ENCODE data around the gene ZFYVE19. TPM values are rescaled to one million over a fixed set of nuclear protein-coding genes. Genes with fewer than 3 reads are reported as not detected.

The ZFYVE19 gene, protein sequence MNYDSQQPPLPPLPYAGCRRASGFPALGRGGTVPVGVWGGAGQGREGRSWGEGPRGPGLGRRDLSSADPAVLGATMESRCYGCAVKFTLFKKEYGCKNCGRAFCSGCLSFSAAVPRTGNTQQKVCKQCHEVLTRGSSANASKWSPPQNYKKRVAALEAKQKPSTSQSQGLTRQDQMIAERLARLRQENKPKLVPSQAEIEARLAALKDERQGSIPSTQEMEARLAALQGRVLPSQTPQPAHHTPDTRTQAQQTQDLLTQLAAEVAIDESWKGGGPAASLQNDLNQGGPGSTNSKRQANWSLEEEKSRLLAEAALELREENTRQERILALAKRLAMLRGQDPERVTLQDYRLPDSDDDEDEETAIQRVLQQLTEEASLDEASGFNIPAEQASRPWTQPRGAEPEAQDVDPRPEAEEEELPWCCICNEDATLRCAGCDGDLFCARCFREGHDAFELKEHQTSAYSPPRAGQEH
- total RNA-seq = 19.9 TPM

DNA sequence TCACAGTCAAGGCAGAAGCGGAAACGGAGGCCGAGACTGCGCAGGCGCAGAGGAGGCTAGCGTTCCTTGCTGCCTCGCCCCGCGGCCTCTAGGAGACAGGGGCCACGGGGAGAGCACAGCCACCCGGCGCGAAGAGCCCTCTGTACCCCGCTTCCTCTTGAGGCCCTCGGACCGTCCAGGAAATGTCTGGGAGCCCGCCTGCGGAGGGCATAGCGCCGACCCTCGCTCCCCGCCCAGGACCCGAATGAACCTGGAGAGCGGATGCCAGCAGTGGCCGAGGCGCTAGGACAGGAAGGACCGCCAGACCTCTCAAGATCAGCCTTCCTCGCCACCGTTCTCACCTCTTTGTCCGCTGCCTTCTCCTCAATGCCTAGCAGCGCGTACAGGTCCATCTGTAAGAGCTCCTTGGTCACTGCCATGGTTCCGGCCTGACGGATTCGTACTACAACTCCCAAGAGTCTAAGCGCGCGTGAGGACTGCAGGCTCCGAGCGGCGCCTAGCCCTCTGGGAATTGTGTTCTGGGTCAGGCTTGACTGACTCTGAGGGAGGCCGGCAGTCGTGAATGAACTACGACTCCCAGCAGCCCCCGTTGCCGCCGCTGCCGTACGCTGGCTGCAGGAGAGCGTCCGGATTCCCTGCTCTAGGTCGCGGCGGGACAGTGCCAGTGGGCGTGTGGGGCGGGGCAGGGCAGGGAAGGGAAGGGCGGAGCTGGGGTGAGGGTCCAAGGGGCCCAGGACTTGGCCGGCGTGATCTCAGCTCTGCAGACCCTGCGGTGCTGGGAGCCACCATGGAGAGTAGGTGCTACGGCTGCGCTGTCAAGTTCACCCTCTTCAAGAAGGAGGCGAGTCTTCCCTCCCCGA is at the start of gene ZFYVE19, which contains the start of gene DNAJC17:
Gene ZFYVE19, plus strand, starts transcription at position 62 of the 860 bp plus-strand sequence. Its CDS starts 501 bp downstream, at position 563.
Gene DNAJC17, minus strand, starts transcription at position 446 of the 860 bp plus-strand sequence. Its CDS starts 27 bp downstream, at position 419.
- DNase-seq (ENCODE audit: low spot score) (peak; percentile 98), ATAC-seq (peak; percentile 91)

DNA sequence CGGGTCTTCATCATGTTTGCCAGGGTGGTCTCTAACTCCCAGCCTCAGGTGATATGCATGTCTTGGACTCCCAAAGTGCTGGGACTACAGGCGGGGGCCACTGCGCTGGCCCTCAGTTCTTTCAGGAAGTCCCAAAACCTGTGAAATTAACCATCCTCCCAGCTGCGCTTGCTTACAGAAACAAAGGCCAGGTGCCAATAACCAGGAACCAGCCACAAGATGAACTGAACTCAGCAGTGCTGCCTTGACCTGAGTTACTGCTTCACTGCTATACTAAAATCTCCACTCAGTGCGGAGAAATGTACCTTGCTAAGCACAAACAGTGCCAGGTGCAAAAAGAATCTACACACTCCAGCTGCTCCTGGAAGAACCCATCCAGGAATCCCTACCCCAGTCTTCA is 46.9 kb upstream of the ZFYVE19 start:
- DNase-seq (ENCODE audit: low spot score) (no peak), ATAC-seq (no peak)

DNA sequence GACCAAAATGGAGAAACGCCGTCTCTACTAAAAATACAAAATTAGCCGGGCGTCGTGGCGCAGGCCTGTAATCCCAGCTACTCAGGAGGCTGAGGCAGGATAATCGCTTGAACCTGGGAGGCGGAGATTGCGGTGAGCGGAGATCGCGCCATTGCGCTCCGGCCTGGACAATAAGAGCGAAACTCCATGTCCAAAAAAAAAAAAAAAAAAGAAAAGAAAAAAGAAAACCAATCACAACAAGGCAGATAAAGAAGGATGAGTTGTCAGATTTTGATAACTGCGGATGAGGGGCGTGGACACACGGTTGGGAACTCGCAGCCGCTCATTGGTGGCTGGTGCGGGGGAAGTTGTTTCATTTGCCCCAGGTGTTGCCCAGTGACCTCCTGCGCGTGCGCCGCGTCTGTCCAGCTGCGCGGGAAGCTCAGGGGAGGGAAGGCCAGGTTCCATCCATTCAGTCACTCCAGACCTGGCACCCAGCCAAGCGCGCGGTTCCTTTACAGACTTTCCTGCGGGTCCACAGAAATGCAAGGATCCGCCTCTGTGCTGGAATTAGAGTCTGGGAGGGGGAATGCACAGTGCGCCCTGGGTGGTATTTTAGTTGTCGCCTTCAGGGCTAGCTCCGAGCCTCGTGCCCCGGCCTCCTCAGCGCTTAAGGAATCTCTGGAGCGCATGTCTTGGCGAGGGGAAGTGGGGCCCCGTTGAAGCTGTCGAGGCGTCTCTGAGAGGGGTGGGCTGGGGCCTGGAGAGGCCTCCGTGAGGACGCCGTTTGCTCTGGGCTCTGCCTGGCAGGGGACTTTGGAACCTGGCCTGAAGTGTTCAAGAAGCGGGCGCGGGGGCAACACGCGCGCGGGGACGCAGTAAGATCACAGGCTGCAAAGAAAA is 43.7 kb upstream of the ZFYVE19 start:
- ATAC-seq = peak; percentile 52

DNA sequence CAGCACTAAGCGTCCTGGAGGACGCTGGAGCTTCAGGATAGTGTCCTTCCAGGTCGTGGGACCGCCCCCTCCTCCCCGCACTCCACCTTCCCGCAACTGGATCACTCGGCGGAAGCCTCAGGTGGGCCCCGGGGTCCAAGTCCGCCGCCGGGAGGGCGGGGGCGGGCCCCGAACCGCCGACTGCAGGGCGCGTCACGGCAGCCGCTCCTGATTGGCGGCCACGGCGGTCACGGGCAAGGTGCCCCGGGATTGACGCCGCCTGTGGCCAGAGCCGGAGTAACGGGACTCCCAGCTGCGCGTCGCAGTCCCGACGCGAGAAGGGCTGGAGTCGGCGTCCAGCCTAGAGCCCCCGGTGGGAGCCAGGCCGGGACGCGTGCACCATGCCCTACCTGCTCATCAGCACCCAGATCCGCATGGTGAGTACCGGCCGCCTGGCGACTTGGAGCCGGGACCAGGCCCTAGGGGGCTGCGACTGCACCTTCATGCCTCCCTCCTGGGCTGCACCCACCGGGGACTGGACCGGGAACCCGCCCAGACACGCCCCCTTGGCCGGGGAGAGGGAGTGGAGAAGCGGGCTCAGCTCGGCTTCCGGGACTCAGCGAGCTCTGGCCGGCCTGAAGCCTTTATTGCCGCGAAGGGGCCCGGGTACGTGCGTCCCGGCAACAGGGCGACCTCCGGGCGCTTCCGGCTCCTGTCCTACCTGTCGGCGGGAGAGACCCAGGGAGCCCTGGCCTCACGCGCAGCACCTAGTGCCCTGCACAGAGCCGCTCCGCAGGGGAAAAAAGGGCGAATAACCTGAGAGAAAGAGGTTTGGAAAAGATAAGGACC is 42.9 kb upstream of the ZFYVE19 start, which contains the start of gene GCHFR:
Gene GCHFR, plus strand, starts transcription at position 268 of the 828 bp plus-strand sequence. Its CDS starts 113 bp downstream, at position 381.
- peak; percentile 79 for ATAC-seq
- peak; percentile 93 for DNase-seq (ENCODE audit: low spot score)

More for the DNA sequence above, 43.7 kb upstream of the ZFYVE19 start:
- DNase-seq (ENCODE audit: low spot score) = peak; percentile 93

DNA sequence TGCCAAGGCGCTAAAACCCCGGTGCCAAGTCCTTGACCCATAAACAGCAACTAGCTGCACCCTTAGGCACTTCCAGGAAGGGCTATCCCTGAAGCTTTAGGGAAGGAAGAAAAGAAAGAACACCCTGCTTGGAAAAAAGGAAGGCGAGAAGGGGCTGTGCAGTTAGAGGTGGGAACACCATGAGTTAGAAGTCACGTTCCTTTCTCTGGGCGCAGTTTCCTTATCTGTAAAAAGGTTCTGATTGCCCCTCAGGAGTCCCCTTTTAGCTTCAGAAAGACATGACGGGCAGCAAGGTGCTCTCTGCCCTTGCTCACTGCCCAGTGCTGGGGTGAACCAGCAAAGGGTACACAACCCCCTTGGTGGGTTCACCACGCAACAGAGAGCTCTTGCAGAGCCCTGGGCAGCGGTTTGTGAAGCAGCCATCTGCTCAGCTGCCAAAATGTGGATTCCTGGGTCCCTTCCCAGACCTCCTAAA is 42.2 kb upstream of the ZFYVE19 start:
- DNase-seq (ENCODE audit: low spot score) (no peak), ATAC-seq (peak; percentile 2)

DNA sequence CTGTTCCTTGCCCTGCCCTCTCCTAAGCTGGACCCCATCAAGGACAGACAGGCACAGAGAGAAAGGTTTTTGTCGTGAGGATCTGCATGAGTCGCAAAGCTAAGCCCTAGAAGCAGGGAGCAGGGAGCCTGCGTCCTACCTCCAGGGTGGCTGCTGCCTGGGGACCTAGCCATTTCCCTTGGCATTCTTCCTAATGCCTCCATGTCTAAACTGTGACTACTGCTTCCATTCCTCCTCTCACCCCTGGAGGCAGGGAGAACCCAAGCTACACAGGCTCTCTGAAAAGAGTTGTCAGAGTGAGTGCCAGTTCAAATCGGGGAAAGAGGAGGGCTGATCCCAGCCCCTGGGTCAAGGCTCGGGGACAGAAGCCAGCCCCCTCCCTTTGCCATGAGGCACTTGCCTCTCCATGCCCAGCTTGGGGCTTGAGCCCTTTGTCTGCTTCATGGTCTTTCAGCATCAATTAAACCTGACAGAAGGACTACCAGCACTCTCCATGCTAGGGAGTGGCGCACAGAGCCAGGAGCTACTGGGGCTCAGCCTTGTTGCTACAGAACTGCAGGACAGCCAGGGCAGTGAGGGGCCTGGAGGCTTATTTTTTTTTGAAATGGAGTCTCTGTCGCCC is 40.6 kb upstream of the ZFYVE19 start:
- DNase-seq (ENCODE audit: low spot score) (no peak), ATAC-seq (no peak)

DNA sequence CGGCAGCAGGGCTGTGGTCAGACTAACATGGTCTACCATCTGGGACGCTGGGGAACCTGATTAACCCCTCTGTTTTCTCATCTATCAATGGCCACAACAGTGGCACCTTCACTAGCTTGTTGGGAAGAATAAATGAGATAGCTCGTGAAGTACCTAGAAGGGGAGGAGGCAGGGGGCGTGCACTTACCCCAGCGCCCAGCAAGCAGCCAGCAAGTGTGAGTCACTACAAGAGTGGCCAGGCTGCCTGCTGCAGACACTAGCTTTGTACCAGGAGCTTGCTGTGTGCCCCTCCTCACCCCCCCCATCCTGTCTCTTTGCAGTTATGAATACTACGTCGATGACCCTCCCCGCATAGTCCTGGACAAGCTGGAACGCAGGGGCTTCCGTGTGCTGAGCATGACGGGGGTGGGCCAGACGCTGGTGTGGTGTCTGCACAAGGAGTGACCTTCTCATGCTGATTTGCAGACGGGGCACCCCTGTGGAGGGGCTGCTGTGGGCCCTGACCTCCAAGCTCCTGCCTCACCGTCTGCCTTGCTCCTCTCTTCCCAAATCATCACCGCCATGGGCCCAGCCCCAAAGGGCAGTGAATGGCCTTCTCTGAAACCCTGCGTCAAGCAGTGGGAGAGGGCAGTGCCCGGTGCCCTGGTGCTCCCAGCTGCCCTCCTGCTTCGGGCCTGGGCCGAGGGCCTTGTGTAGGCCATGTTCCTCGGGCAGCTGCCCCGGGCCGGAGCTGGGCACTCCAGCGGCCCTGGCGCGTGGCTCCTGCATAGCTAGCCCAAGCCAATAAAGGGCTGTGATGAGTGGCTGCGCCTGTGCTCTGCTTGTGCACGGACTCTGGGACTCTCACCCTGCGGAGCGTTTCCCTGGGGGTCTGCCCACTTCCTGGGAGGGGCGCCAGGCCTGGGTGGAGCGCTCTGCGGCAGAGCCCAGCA is 39.7 kb upstream of the ZFYVE19 start:
- DNase-seq (ENCODE audit: low spot score) (no peak), ATAC-seq (no peak)

DNA sequence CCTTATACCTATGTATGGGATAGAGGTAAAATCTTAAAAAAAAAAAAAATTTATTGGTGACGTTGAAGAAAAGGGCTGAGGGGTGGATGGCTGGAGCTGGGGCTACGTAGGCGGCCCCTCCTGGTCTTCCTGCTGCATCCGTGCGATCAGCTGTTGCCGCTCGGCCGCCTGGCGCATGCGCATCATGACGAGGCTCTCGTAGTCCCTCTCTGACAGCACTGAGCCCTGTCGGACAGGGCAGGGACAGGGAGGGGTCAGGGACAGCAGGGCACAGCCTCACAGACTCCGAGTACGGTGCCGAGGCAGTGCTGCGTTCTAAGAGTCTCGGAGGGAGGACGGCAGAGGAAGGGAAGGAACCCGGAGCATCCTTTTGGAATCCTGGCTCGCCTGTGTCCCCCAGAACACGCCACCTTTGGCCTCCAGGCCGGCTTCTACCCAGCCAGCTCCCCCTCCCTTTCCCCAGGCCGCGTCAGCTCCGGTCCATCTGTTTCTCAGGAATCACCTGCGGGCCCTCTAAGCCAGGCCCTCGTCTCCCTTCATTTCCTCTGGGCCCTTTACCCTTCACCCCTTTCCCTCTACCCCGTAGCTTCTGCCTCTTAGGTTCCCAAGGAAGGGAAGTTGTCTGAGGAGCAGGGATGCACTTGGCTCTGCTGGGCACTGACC is 38.9 kb upstream of the ZFYVE19 start:
- no peak for DNase-seq (ENCODE audit: low spot score)
- ATAC-seq = no peak

DNA sequence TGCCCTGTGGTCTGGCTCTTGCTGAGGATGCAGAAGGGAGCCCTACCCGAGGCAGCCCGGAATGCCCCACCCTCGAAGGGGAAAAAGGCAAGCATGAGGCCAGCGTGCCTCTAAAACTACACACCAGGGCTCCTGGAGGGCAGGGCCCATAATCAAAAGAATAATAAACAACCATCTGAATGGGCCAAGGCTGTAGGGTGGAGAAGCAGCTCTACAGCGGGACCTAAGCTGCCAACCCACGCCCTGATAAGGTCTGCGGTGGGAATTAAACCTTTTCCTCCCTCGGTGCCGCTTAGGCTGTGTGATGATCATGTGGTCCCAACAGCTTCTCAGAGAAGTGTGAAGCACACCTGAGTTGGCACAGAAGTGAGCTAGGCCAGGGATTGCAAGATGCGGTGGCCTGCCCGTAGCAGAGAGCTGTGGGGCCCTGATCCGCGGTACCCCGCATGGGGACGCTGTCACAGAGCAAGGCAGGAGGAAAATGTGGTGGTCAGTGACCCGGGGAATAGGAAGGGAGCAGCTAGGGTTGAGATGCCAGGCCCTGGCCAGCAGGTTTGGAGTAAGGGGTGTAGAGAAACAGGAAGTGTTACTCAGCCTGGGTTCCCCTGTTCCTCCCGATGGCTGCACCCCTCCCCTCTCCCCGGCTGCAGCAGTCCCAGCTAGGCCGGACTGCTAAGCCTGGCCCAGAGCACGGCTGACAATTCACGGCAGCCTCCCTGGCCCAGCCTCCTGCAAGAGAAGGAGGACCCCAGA is 38.2 kb upstream of the ZFYVE19 start:
- DNase-seq (ENCODE audit: low spot score) = no peak
- no peak for ATAC-seq

DNA sequence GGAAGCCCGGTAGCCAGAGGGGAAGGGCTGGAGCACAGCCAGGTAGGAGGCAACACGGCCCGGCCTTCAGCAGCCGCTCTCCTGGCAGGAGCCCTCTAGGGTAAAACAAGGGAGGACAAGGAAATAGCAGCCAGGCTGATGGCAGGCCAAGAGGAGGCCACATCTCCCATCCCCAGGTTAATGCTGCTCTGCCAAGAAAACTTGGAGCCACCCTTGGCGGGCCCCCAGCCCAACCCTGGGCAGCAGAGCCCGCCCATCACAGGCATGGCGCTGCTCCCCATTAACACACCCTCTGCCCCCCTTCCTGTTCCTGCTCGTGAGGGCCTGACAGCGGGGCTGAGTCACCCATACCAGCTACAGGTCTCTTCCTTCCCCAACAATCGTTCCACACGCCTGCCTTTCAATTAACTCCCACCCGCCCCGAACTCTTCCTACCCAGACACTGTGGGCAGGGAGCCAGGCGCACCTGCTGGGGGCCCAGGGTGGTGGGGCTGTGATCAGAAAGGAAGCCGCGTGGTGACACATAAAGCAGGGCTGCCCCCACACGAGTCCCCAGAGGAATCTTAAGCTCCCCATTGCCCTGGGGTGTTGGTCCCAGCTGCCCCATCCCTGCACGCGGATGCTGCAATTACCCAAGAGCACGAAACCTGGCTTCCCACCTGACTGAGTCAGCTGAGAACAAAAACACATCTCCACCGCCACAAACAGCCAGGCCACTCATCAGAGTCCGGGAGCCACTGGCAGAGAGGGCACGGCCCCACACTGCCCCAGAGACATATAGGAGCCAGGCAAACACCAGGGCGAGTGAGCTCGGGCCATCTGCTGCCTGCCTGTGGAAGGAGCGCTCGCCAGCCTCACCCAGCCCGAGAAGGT is 37.4 kb upstream of the ZFYVE19 start, which contains the start of gene C15orf62:
Gene C15orf62, plus strand, starts transcription at position 707 of the 873 bp plus-strand sequence. CDS start 516 bp downstream, outside the sequence.
- ATAC-seq (no peak), DNase-seq (ENCODE audit: low spot score) (no peak)

DNA sequence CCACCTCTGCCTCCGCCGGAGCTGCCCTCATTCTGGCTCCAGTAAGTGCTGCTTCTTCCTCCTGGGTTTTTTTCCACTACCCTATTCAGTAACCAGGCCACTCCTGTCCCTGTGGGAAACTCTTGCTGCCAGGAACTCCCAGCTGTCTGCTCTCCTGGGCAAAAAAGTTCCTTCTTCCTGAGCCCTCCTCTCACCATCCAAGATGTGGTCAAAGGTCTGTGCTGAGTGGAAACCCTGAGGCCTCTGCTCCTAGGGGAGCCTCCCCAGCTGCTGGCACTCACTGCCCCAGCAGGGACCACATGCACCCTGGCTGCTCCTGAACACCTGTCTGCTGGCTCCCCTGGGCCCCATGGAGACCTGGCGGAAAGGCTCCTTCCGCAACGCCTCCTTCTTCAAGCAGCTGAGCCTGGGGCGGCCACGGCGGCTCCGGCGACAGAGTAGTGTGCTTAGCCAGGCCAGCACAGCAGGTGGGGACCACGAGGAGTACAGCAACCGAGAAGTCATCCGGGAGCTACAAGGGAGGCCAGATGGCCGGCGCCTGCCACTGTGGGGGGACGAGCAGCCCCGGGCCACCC is 36.7 kb upstream of the ZFYVE19 start:
- DNase-seq (ENCODE audit: low spot score) = no peak
- no peak for ATAC-seq

DNA sequence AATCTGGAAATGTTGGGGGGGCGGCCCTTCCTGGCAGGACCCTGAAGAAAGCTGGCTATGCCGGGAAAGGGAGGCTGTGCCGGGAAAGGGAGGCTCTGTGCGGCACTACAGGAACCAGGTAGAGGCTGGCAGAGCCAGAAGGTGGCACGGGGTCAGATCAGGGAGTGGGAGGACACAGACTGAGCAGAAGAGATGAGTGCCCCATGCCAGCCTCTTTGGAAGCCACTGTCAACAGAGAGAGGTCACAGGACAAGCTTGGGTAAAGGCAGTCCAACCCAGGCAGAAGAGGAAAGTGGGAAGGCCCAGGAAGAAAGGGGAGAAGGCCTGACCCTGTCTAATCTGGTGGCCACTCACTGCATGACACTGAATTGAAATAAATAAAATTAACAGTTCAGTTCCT is 35.6 kb upstream of the ZFYVE19 start:
- DNase-seq (ENCODE audit: low spot score) = peak; percentile 90
- ATAC-seq = peak; percentile 82

DNA sequence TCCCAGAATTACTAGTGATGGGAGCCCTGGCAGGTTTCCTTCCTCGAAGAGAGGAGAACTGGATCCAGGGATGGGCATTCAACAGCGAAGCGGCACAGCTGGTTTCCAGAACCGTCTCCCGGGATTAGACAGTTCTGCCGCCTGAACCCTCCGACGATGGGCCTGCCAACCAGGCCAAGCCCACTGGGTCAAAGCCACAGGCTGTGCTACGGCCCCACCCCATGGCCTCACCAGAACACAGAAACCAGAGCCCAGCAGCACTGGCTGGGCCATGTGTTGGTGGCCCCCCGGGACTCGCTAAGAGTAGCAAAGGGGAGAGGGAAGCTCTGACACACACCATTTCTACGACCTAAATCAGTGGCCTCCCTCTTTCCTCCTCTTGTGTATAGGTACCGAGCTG is 34.9 kb upstream of the ZFYVE19 start:
- DNase-seq (ENCODE audit: low spot score) (no peak), ATAC-seq (no peak)

DNA sequence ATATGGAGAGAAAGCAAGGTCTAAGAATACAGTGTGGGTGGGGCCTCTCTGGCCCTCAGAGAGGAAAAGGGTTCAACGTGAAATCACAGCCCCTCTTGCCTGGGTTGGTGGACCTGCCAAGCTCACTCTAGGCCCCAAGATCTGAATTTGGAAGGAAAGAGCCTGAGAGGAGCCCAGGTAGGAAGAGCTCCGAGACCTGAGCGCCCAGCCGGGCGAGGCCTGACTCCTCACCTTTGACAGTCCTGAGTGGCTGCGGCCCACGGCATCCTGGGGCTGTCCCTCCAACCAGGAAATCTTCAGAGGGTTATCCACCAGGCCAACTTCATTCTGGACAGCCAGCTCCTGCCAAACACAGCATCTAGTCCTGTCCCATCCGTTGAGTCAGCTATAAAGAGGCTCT is 33.4 kb upstream of the ZFYVE19 start:
- DNase-seq (ENCODE audit: low spot score) (no peak), ATAC-seq (no peak)

DNA sequence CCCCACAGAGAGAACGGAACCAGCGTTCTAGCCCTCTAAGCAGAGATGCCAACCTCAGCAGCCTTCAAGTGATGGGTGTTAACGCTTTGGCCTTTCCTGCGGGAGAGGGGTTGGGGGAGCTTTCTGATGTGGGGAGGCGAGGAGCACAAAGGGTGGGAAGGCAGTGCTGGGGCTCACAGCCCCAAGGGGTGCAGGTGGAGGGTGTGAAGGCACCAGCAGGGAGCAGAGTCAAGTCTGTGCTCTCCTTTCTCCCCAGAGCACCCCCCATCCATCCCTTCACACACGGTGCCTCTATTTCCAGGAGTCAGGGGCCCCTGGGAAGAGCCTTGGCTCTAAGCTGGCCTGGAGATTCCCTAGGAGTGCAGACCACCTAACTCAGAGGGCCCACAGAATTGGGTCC is 33.0 kb upstream of the ZFYVE19 start:
- DNase-seq (ENCODE audit: low spot score) = no peak
- no peak for ATAC-seq
